Parietal lobe (tissue), 2 donors: ENCODE measurements around the gene KCTD1. TPM values are rescaled to one million over a fixed set of nuclear protein-coding genes. Genes with fewer than 3 reads are reported as not detected.

ENCODE experiments used
- small RNA-seq: library from RNA; depleted of rRNA; stranded (forward); fragments of <200 nt; gene quantifications from one replicate; pipeline ENCODE3, GENCODE V24; 2014; ENCODE audit warnings: low replicate concordance
- total RNA-seq: library from RNA; depleted of rRNA; stranded (reverse); fragments of >200 nt; gene quantifications from one replicate; pipeline ENCODE4 v1.2.3, GENCODE V29; 2014

Gene KCTD1
- 34.4 TPM for total RNA-seq

GRCh38 chr18:26548415-26549262, at the start of gene KCTD1:
Gene KCTD1 (minus strand): TSS chr18:26548553. CDS start chr18:26548536, 17 bp downstream.

Small RNAs within 50 kb of the gene (small RNA-seq; reads per million reads assigned to genes)
- gene MIR8057: not detected
